ENCODE measurements around the gene SERPINA7. TPM values are rescaled to one million over a fixed set of nuclear protein-coding genes. Genes with fewer than 3 reads are reported as not detected.

SERPINA7 gene
- not detected for polyA plus RNA-seq (2012; ENCODE audit: low read depth, missing spikeins)

GRCh38 chrX:106038625-106039024 is at the start of gene SERPINA7:
SERPINA7 (minus strand) TSS chrX:106038727; CDS start chrX:106037058, 1,669 bp downstream.
- no peak for FAIRE-seq
- no peak for TF ChIP-seq POLR2A (IDR thresholded peaks at IDR 0.05; ENCODE audit: low read depth, low read length)
- DNase-seq (ENCODE audit: insufficient read length, low spot score) = no peak

DNA sequence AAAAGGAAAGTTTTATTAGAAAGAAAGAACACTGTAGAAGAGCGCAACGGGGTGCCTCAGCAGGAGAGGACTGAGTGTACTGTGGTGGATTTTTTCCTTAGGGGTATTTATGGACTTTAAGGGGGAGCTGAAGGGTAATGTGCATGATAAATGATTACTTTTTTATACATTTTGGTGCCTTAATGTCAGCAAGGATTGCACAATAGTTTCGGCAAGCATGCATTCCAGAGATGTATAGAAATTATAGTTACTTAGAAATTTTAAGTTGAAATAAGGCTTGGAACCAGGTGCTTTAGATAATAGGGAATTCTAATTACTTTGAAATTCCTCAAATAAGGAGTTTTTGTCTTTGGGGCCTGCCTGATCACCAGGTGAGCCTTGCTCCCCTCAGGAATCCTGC is 30.5 kb upstream of the SERPINA7 start:
- DNase-seq (ENCODE audit: insufficient read length, low spot score) = no peak
- TF ChIP-seq TAF1 (IDR thresholded peaks at IDR 0.05; ENCODE audit: low read depth, low read length) = no peak
- no peak for TF ChIP-seq POU2F2 (IDR thresholded peaks at IDR 0.05; ENCODE audit: low read depth, low read length)
- no peak for TF ChIP-seq PAX5 (IDR thresholded peaks at IDR 0.05; ENCODE audit: insufficient read depth, low read length, severe bottlenecking)
- TF ChIP-seq POLR2A (IDR thresholded peaks at IDR 0.05; ENCODE audit: low read depth, low read length) = no peak
- no peak for TF ChIP-seq SPI1 (IDR thresholded peaks at IDR 0.05; ENCODE audit: low read depth, low read length)
- TF ChIP-seq POLR2AphosphoS5 (IDR thresholded peaks at IDR 0.05; ENCODE audit: low read depth, low read length) = no peak
- no peak for FAIRE-seq

- peak; percentile 16 for FAIRE-seq
- TF ChIP-seq SPI1 (IDR thresholded peaks at IDR 0.05; ENCODE audit: low read depth, low read length) (no peak), TAF1 (IDR thresholded peaks at IDR 0.05; ENCODE audit: low read depth, low read length) (no peak)
- no peak for DNase-seq (ENCODE audit: insufficient read length, low spot score)
These were observed 11.5 kb upstream of the SERPINA7 start for GRCh38 chrX:106050054-106050453.

DNA sequence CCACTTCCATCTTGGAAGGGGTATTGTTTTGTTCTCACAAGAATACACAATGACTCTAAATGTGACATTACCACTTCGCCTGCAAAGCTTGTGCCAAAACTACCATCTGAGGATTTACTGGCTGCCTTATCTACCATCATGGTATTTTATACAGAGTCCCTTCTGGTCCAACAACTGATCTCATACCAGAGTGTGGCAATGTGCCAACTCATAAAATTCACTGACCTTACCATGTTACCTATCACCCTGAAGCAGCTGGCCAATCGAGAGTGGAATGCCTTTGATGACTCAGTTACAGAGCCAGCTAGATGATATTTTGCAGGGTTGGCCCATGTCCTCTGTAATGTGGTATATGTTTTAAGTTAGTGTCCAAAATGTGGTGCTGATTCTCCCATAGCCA is 3.8 kb upstream of the SERPINA7 start:
- FAIRE-seq = no peak
- TF ChIP-seq POLR2A (IDR thresholded peaks at IDR 0.05; ENCODE audit: low read depth, low read length) = no peak
- no peak for TF ChIP-seq PAX5 (IDR thresholded peaks at IDR 0.05; ENCODE audit: insufficient read depth, low read length, severe bottlenecking)
- TF ChIP-seq POLR2AphosphoS5 (IDR thresholded peaks at IDR 0.05; ENCODE audit: low read depth, low read length) = no peak

GRCh38 chrX:106040861-106041260 is 2.3 kb upstream of the SERPINA7 start:
- FAIRE-seq = no peak
- no peak for DNase-seq (ENCODE audit: insufficient read length, low spot score)
- TF ChIP-seq TAF1 (IDR thresholded peaks at IDR 0.05; ENCODE audit: low read depth, low read length) (no peak), PAX5 (IDR thresholded peaks at IDR 0.05; ENCODE audit: insufficient read depth, low read length, severe bottlenecking) (no peak), POLR2AphosphoS5 (IDR thresholded peaks at IDR 0.05; ENCODE audit: low read depth, low read length) (no peak), SPI1 (IDR thresholded peaks at IDR 0.05; ENCODE audit: low read depth, low read length) (no peak), POU2F2 (IDR thresholded peaks at IDR 0.05; ENCODE audit: low read depth, low read length) (no peak), POLR2A (IDR thresholded peaks at IDR 0.05; ENCODE audit: low read depth, low read length) (no peak)

More for the DNA sequence above, 3.8 kb upstream of the SERPINA7 start:
- no peak for DNase-seq (ENCODE audit: insufficient read length, low spot score)

DNA sequence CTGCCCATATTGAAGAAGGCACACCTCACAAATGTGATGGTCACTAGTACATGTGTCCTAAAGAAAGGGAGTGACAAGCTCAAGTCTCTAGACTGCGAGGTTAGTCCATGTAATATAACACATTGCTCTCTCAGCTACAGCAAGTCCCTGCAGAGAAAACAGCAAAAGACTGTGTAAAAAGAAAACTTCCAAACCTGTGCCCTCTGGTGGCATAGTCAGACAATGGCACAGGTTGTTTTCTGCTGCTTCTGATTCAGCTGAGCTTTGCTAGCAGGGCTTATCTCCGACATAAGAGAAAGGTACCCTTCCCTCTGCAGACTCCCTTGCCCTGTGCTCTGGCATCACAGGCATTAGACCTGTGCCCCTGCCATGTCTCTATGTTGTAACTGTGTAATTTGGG is 1.4 kb upstream of the SERPINA7 start:
- FAIRE-seq = no peak
- TF ChIP-seq POLR2A (IDR thresholded peaks at IDR 0.05; ENCODE audit: low read depth, low read length) (no peak), POU2F2 (IDR thresholded peaks at IDR 0.05; ENCODE audit: low read depth, low read length) (no peak)
- DNase-seq (ENCODE audit: insufficient read length, low spot score) = no peak

- TF ChIP-seq SPI1 (IDR thresholded peaks at IDR 0.05; ENCODE audit: low read depth, low read length) (no peak), PAX5 (IDR thresholded peaks at IDR 0.05; ENCODE audit: insufficient read depth, low read length, severe bottlenecking) (no peak), POU2F2 (IDR thresholded peaks at IDR 0.05; ENCODE audit: low read depth, low read length) (no peak), TAF1 (IDR thresholded peaks at IDR 0.05; ENCODE audit: low read depth, low read length) (no peak), POLR2AphosphoS5 (IDR thresholded peaks at IDR 0.05; ENCODE audit: low read depth, low read length) (no peak), POLR2A (IDR thresholded peaks at IDR 0.05; ENCODE audit: low read depth, low read length) (no peak)
These were observed 573 bp downstream of the SERPINA7 start for GRCh38 chrX:106037835-106038473.

GRCh38 chrX:106036716-106037115 is 1.8 kb downstream of the SERPINA7 start:
- FAIRE-seq = no peak
- no peak for TF ChIP-seq TAF1 (IDR thresholded peaks at IDR 0.05; ENCODE audit: low read depth, low read length)
- TF ChIP-seq POLR2AphosphoS5 (IDR thresholded peaks at IDR 0.05; ENCODE audit: low read depth, low read length) = no peak
- TF ChIP-seq PAX5 (IDR thresholded peaks at IDR 0.05; ENCODE audit: insufficient read depth, low read length, severe bottlenecking) = no peak
- TF ChIP-seq POLR2A (IDR thresholded peaks at IDR 0.05; ENCODE audit: low read depth, low read length) = no peak
- no peak for TF ChIP-seq SPI1 (IDR thresholded peaks at IDR 0.05; ENCODE audit: low read depth, low read length)
- TF ChIP-seq POU2F2 (IDR thresholded peaks at IDR 0.05; ENCODE audit: low read depth, low read length) = no peak
- no peak for DNase-seq (ENCODE audit: insufficient read length, low spot score)

More at GRCh38 chrX:106037835-106038473, 573 bp downstream of the SERPINA7 start:
- DNase-seq (ENCODE audit: insufficient read length, low spot score) (no peak), FAIRE-seq (no peak)

- TF ChIP-seq SPI1 (IDR thresholded peaks at IDR 0.05; ENCODE audit: low read depth, low read length) = no peak
- TF ChIP-seq POLR2A (IDR thresholded peaks at IDR 0.05; ENCODE audit: low read depth, low read length) = no peak
- TF ChIP-seq PAX5 (IDR thresholded peaks at IDR 0.05; ENCODE audit: insufficient read depth, low read length, severe bottlenecking) = no peak
- no peak for TF ChIP-seq POU2F2 (IDR thresholded peaks at IDR 0.05; ENCODE audit: low read depth, low read length)
- no peak for TF ChIP-seq TAF1 (IDR thresholded peaks at IDR 0.05; ENCODE audit: low read depth, low read length)
- TF ChIP-seq POLR2AphosphoS5 (IDR thresholded peaks at IDR 0.05; ENCODE audit: low read depth, low read length) = no peak
- DNase-seq (ENCODE audit: insufficient read length, low spot score) (no peak), FAIRE-seq (peak; percentile 50)
These were observed 3.5 kb downstream of the SERPINA7 start for GRCh38 chrX:106035064-106035463.

- DNase-seq (ENCODE audit: insufficient read length, low spot score) (no peak), FAIRE-seq (no peak)
- TF ChIP-seq PAX5 (IDR thresholded peaks at IDR 0.05; ENCODE audit: insufficient read depth, low read length, severe bottlenecking) (no peak), SPI1 (IDR thresholded peaks at IDR 0.05; ENCODE audit: low read depth, low read length) (no peak), POLR2A (IDR thresholded peaks at IDR 0.05; ENCODE audit: low read depth, low read length) (no peak)
These were observed 14.6 kb downstream of the SERPINA7 start for GRCh38 chrX:106023947-106024346.

GRCh38 chrX:106022238-106022637 is 16.3 kb downstream of the SERPINA7 start:
- no peak for TF ChIP-seq POLR2A (IDR thresholded peaks at IDR 0.05; ENCODE audit: low read depth, low read length)
- no peak for TF ChIP-seq POLR2AphosphoS5 (IDR thresholded peaks at IDR 0.05; ENCODE audit: low read depth, low read length)
- no peak for TF ChIP-seq POU2F2 (IDR thresholded peaks at IDR 0.05; ENCODE audit: low read depth, low read length)
- no peak for TF ChIP-seq TAF1 (IDR thresholded peaks at IDR 0.05; ENCODE audit: low read depth, low read length)
- TF ChIP-seq SPI1 (IDR thresholded peaks at IDR 0.05; ENCODE audit: low read depth, low read length) = no peak
- TF ChIP-seq PAX5 (IDR thresholded peaks at IDR 0.05; ENCODE audit: insufficient read depth, low read length, severe bottlenecking) = no peak
- FAIRE-seq (no peak), DNase-seq (ENCODE audit: insufficient read length, low spot score) (no peak)
